Duodenal mucosa (tissue), 2 donors: ENCODE measurements around the gene LRRN4.
A peak's percentile ranks its signal among the peaks of the same experiment; 100 is the strongest.
"Not testable (repeated sequence)": the region's sequence is repeated elsewhere in the genome, so short reads cannot be mapped to it uniquely, and the experiment has no call there.

ENCODE experiments used
- H3K27ac ChIP-seq: one replicate; pipeline ENCODE4 v1.7.0; 2013; ENCODE audit warnings: low read depth, low read length
- H3K27me3 ChIP-seq, 2 donors: one replicate each; pipeline ENCODE4 v1.7.0; 2013; ENCODE audit warnings: low read length in 2 of 2, control low read depth in 1 of 2; ENCODE audit not compliant: insufficient read depth in 2 of 2, control insufficient read depth in 1 of 2
- H3K36me3 ChIP-seq, 2 donors: one replicate each; pipeline ENCODE4 v1.7.0; 2013; ENCODE audit warnings: low read length in 2 of 2, control low read depth in 1 of 2; ENCODE audit not compliant: insufficient read depth in 2 of 2, control insufficient read depth in 1 of 2
- H3K4me1 ChIP-seq, 2 donors: one replicate each; pipeline ENCODE4 v1.7.0; 2013; ENCODE audit warnings: low read length in 2 of 2, control low read depth in 1 of 2; ENCODE audit not compliant: insufficient read depth in 2 of 2, control insufficient read depth in 1 of 2
- H3K4me3 ChIP-seq, 2 donors: one replicate each; pipeline ENCODE4 v1.7.0; 2013; ENCODE audit warnings: low read length in 2 of 2, low read depth in 1 of 2
- H3K9ac ChIP-seq, 2 donors: one replicate each; pipeline ENCODE4 v1.7.0; 2013; ENCODE audit warnings: low read length in 2 of 2, low read depth in 1 of 2
- H3K9me3 ChIP-seq, 2 donors: one replicate each; pipeline ENCODE4 v1.7.0; 2013; ENCODE audit warnings: low read length in 2 of 2, control low read depth in 1 of 2; ENCODE audit not compliant: control insufficient read depth in 1 of 2

Gene LRRN4

GRCh38 chr20:6061544-6061943 lies 7.7 kb upstream of the LRRN4 start:
- Histone ChIP-seq H3K27me3 (peaks cover 0 to 2% of the 10 kb centered on the region in 2 donors), H3K9me3 (no peaks in the 10 kb centered on the region), H3K27ac (no peak overlapping the region), H3K36me3 (no peaks in the 10 kb centered on the region), H3K4me1 (peaks cover 7 to 12% of the 10 kb centered on the region in 2 donors), H3K4me3 (no peak overlapping the region), H3K9ac (no peak overlapping the region)

DNA sequence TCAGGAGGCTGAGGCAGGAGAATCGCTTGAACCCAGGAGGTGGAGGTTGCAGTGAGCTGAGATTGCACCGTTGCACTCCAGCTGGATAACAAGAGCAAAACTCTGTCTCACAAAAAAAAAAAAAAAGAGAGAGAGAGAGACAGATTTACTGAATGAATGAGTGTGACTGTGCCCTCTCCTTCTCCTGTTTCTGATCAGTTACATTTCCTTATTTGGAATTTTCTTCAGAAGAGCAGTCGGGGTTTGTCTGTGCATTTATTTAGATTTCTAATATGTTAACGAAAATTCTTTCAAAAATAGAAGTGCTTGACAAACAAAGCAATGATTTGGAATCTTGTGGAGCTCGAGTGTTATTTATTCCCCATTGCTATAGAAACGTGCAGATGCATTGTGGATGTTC lies 6.4 kb upstream of the LRRN4 start:
- Histone ChIP-seq H3K27me3 (peaks cover 0 to 2% of the 10 kb centered on the region in 2 donors), H3K4me3 (no peak overlapping the region), H3K4me1 (peaks cover 7 to 12% of the 10 kb centered on the region in 2 donors), H3K36me3 (no peaks in the 10 kb centered on the region), H3K9me3 (no peaks in the 10 kb centered on the region), H3K9ac (no peak overlapping the region), H3K27ac (no peak overlapping the region)

DNA sequence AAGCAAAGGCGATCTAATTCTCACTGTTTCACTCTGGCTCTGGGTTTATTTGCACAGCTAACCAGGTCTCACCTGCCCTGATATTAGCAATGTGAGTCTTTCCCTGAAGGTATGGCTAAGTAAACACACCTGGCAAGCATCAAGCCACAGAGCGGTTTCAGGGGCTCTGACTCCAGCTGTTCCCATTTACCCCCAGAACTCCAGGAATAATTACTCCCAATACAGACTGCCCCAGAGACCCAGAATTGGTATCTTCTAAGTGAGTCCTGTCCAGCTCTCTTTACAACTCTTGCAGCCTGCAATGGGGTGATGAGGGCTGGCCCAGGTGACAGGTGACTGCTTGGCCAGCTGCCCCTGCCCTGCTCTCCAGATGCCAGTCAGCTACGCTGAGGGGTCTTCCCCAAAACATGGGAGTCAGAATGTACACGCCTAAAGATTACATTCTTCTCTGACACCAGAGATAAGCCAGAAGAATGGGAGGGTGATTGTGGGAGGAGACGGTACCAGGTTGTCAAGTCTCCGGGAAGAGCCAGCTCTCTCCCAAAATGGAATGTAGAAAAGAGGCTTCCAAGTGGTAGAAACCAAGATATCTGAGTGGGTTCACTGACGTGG lies 4.9 kb upstream of the LRRN4 start:
- Histone ChIP-seq H3K9me3 (no peaks in the 10 kb centered on the region), H3K4me1 (peaks cover 12% of the 10 kb centered on the region in 2 donors), H3K27me3 (peaks cover 0 to 2% of the 10 kb centered on the region in 2 donors), H3K36me3 (no peaks in the 10 kb centered on the region), H3K9ac (no peak overlapping the region), H3K4me3 (no peak overlapping the region), H3K27ac (no peak overlapping the region)

GRCh38 chr20:6057691-6058090 lies 3.8 kb upstream of the LRRN4 start:
- no peaks in the 10 kb centered on the region for H3K36me3 ChIP-seq
- H3K9me3 ChIP-seq = no peaks in the 10 kb centered on the region
- no peak overlapping the region for H3K9ac ChIP-seq
- no peak overlapping the region for H3K4me3 ChIP-seq
- H3K4me1 ChIP-seq = peaks cover 12 to 14% of the 10 kb centered on the region in 2 donors
- peaks cover 9 to 11% of the 10 kb centered on the region in 2 donors for H3K27me3 ChIP-seq
- no peak overlapping the region for H3K27ac ChIP-seq

- Histone ChIP-seq H3K9ac (no peak overlapping the region), H3K36me3 (no peaks in the 10 kb centered on the region), H3K27me3 (peaks cover 11 to 16% of the 10 kb centered on the region in 2 donors), H3K4me3 (no peak overlapping the region), H3K9me3 (no peaks in the 10 kb centered on the region), H3K27ac (no peak overlapping the region), H3K4me1 (peaks cover 12 to 18% of the 10 kb centered on the region in 2 donors)
Observed at GRCh38 chr20:6057139-6057538, 3.3 kb upstream of the LRRN4 start.

DNA sequence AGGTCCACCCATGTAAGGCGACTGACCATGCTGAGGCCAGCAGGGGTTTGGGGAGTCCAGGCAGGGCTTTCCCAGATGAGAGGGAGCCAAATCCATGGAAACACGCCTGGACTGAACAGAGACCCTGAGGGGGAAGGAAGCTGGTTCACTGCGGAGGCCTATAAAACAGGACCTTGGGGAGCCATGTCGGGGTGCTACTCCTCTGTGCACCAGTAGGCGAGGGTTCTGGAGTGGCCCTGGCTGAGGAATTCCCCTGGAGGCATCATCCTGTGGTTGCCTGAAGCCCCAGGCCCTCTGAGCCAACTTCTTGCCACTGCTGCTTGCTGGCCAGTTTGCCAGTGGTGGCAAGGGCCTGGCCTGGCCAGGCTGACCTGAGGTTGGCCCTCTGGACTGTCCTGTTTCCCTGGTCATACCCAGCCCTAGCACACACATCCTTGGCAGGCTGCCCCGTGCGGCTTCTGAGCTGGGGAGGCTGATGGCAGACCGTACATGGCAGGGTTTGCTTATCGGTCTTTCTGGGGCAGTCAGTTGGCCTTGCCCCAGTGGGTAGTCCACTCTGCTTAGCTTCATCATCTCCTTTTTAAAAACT lies 2.2 kb upstream of the LRRN4 start:
- H3K27ac ChIP-seq = no peak overlapping the region
- H3K9me3 ChIP-seq = no peaks in the 10 kb centered on the region
- H3K4me1 ChIP-seq = peaks cover 12 to 24% of the 10 kb centered on the region in 2 donors
- peaks cover 16 to 19% of the 10 kb centered on the region in 2 donors for H3K27me3 ChIP-seq
- H3K9ac ChIP-seq = no peak overlapping the region
- H3K4me3 ChIP-seq = no peak overlapping the region
- H3K36me3 ChIP-seq = no peaks in the 10 kb centered on the region

- H3K27ac ChIP-seq = no peak overlapping the region
- H3K36me3 ChIP-seq = no peaks in the 10 kb centered on the region
- no peak overlapping the region for H3K9ac ChIP-seq
- H3K27me3 ChIP-seq = peaks cover 18 to 20% of the 10 kb centered on the region in 2 donors
- H3K4me1 ChIP-seq = peaks cover 12 to 24% of the 10 kb centered on the region in 2 donors
- H3K9me3 ChIP-seq = no peaks in the 10 kb centered on the region
- no peak overlapping the region for H3K4me3 ChIP-seq
Observed at GRCh38 chr20:6055161-6055783, 1.4 kb upstream of the LRRN4 start.

DNA sequence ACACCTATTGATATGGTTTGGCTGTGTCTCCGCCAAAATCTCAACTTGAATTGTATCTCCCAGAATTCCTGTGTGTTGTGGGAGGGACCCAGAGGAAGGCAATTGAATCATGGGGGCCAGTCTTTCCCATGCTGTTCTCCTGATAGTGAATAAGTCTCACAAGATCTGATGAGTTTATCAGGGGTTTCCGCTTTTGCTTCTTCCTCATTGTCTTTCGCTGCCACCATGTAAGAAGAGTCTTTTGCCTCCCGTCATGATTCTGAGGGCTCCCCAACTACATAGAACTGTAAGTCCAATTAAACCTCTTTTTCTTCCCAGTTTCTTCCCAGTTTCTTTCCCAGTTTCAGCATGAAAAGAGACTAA lies 810 bp upstream of the LRRN4 start:
- not testable (repeated sequence) for H3K9me3 ChIP-seq

DNA sequence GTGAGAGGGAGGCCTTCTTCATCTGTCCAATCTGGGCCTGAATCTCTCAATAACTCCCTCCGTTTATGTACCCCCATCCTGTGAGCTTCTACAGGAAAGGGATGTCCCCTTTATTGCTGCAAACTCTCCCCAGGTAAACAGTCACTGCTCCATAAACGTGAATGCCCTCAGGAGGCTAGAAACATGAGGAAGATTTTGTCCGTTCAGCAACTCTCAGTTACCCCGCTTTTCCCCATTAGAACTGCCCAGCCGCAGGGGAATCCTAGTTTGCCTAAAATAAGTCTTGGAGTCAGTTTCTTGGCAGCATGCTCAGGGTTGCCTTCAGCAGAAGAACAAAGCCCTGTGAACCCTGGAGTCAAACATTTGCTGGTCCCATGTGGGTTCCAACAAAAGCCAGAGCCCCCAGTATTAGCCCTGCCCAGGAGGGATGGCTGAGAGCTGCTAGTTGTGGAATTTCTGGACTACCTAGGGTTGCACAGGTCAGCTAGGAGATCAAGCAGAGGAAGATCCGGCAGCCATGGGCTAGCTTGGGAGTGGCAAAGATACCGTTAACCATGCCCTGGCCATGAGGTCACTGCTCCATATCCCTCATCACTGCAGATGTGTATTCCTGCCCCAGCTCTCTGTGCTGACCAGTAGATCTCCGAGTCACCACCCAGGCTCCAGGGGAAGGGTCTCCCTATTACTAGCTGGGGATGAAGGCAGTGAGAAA lies 640 bp downstream of the LRRN4 start:
- Histone ChIP-seq H3K27ac (no peak overlapping the region), H3K36me3 (no peaks in the 10 kb centered on the region), H3K9me3 (no peaks in the 10 kb centered on the region), H3K4me3 (no peak overlapping the region), H3K27me3 (peaks cover 18% of the 10 kb centered on the region in 2 donors), H3K4me1 (peaks cover 12 to 16% of the 10 kb centered on the region in 2 donors), H3K9ac (no peak overlapping the region)

More for the DNA sequence above, 810 bp upstream of the LRRN4 start:
- not testable (repeated sequence) for H3K9ac ChIP-seq, H3K36me3 ChIP-seq, H3K27ac ChIP-seq, H3K4me3 ChIP-seq
- H3K27me3 ChIP-seq = peaks cover 18 to 19% of the 10 kb centered on the region in 2 donors
- H3K4me1 ChIP-seq = peaks cover 12 to 24% of the 10 kb centered on the region in 2 donors

GRCh38 chr20:6051505-6051904 lies 2.4 kb downstream of the LRRN4 start:
- H3K4me1 ChIP-seq = peaks cover 5 to 12% of the 10 kb centered on the region in 2 donors
- H3K27ac ChIP-seq = no peak overlapping the region
- no peaks in the 10 kb centered on the region for H3K9me3 ChIP-seq
- peaks cover 18% of the 10 kb centered on the region in 2 donors for H3K27me3 ChIP-seq
- H3K36me3 ChIP-seq = no peaks in the 10 kb centered on the region
- H3K4me3 ChIP-seq = peak overlapping the region in 1 of 2 donors; percentile 29
- no peak overlapping the region for H3K9ac ChIP-seq
